NCI-H82 treated with DMSO at 0.1 percent for 48 hours (cell line): ENCODE results near the gene PCBP3.
"Not testable (repeated sequence)": the region's sequence is repeated elsewhere in the genome, so short reads cannot be mapped to it uniquely, and the experiment has no call there.

Experiments
- DNase-seq: peaks from one replicate; lab custom pipeline; 2025; ENCODE audit not compliant: unreplicated experiment; lab: John Stamatoyannopoulos, UW

PCBP3 gene

GRCh38 chr21:45887788-45888187 lies 244.3 kb downstream of the PCBP3 start:
- no peak for DNase-seq

GRCh38 chr21:45888386-45889009 lies 245.0 kb downstream of the PCBP3 start:
- no peak for DNase-seq

GRCh38 chr21:45889256-45889655 lies 245.7 kb downstream of the PCBP3 start:
- DNase-seq = no peak

GRCh38 chr21:45889961-45890360 lies 246.4 kb downstream of the PCBP3 start:
- DNase-seq = no peak

GRCh38 chr21:45891388-45892155 lies 248.0 kb downstream of the PCBP3 start:
- no peak for DNase-seq

GRCh38 chr21:45892156-45892915 lies 248.8 kb downstream of the PCBP3 start:
- DNase-seq = no peak

- DNase-seq = no peak
Measured at GRCh38 chr21:45892916-45893739, 249.6 kb downstream of the PCBP3 start.

GRCh38 chr21:45893740-45894449 lies 250.4 kb downstream of the PCBP3 start:
- no peak for DNase-seq

GRCh38 chr21:45894450-45894825 lies 250.9 kb downstream of the PCBP3 start:
- no peak for DNase-seq

- DNase-seq = no peak
Measured at GRCh38 chr21:45894906-45895777, 251.6 kb downstream of the PCBP3 start.

- DNase-seq = no peak
Measured at GRCh38 chr21:45895778-45896370, 252.3 kb downstream of the PCBP3 start.

GRCh38 chr21:45896431-45896830 lies 252.9 kb downstream of the PCBP3 start:
- not testable (repeated sequence) for DNase-seq

GRCh38 chr21:45897191-45898027 lies 253.9 kb downstream of the PCBP3 start:
- DNase-seq = no peak

- DNase-seq = no peak
Measured at GRCh38 chr21:45898028-45898350, 254.5 kb downstream of the PCBP3 start.

- DNase-seq = no peak
Measured at GRCh38 chr21:45898781-45899180, 255.3 kb downstream of the PCBP3 start.

GRCh38 chr21:45899317-45900033 lies 255.9 kb downstream of the PCBP3 start:
- no peak for DNase-seq

- DNase-seq = no peak
Measured at GRCh38 chr21:45900034-45900868, 256.7 kb downstream of the PCBP3 start.
